ENCODE results near the gene MYO5C. TPM values are rescaled to one million over a fixed set of nuclear protein-coding genes. Genes with fewer than 3 reads are reported as not detected.

MYO5C gene
- total and polyA plus RNA-seq, 4 experiments from 2014 or later: 0.19 to 0.29 (median 0.29) TPM; not detected in 1

GRCh38 chr15:52307847-52308246, 12.2 kb upstream of the MYO5C start:
- Mint-ChIP-seq H3K9me3 (no peaks in the 10 kb centered on the region), H3K27me3 (no peaks in the 10 kb centered on the region), H3K36me3 (peaks cover 26 to 47% of the 10 kb centered on the region in 2 donors), H3K4me3 (no peak overlapping the region), H3K27ac (no peak overlapping the region), H3K4me1 (peaks cover 8 to 17% (median 13%) of the 10 kb centered on the region in 4 donors)
- no peak for DNase-seq
- intact Hi-C loops (cut with micrococcal nuclease): no loop called here
- no peaks in the 10 kb centered on the region for H3K9me3 ChIP-seq (ENCODE audit: control insufficient read depth in 1 of 2, low read length in 2 of 2)
- peaks cover 21% of the 10 kb centered on the region for H3K36me3 ChIP-seq (ENCODE audit: insufficient read depth, low read length)
- no peaks in the 10 kb centered on the region for H3K27me3 ChIP-seq (ENCODE audit: insufficient read depth, low read length)
- H3K4me1 ChIP-seq (ENCODE audit: insufficient read depth, low read length): peaks cover 11% of the 10 kb centered on the region
- H3K27ac ChIP-seq (ENCODE audit: low read depth, low read length): no peak overlapping the region
- CTCF ChIA-PET (ENCODE audit: partially characterized antibody): no interaction called here
- no peak overlapping the region for H3K4me3 ChIP-seq (ENCODE audit: low read length in 2 of 2)
- POLR2A ChIA-PET (ENCODE audit: partially characterized antibody): no interaction called here

- H3K9me3 ChIP-seq (ENCODE audit: control insufficient read depth in 1 of 2, low read length in 2 of 2): no peaks in the 10 kb centered on the region
- H3K27ac ChIP-seq (ENCODE audit: low read depth, low read length): no peak overlapping the region
- peaks cover 12% of the 10 kb centered on the region for H3K36me3 ChIP-seq (ENCODE audit: insufficient read depth, low read length)
- POLR2A ChIA-PET (ENCODE audit: partially characterized antibody): no interaction called here
- Mint-ChIP-seq H3K9me3 (no peaks in the 10 kb centered on the region), H3K4me1 (peaks cover 8 to 17% (median 13%) of the 10 kb centered on the region in 4 donors), H3K27ac (peak overlapping the region in 1 of 7 donors; percentile 1), H3K4me3 (no peak overlapping the region), H3K27me3 (no peaks in the 10 kb centered on the region), H3K36me3 (peaks cover 18 to 40% of the 10 kb centered on the region in 2 donors)
- intact Hi-C loops (cut with micrococcal nuclease): no loop called here
- no peak overlapping the region for H3K4me3 ChIP-seq (ENCODE audit: low read length in 2 of 2)
- CTCF ChIA-PET (ENCODE audit: partially characterized antibody): no interaction called here
- H3K4me1 ChIP-seq (ENCODE audit: insufficient read depth, low read length): peaks cover 11% of the 10 kb centered on the region
- H3K27me3 ChIP-seq (ENCODE audit: insufficient read depth, low read length): no peaks in the 10 kb centered on the region
- DNase-seq: no peak
Observed at GRCh38 chr15:52306270-52306669, 10.7 kb upstream of the MYO5C start.

- Histone ChIP-seq H3K27me3 (ENCODE audit: insufficient read depth, low read length) (no peaks in the 10 kb centered on the region), H3K27ac (ENCODE audit: low read depth, low read length) (no peak overlapping the region), H3K36me3 (ENCODE audit: insufficient read depth, low read length) (peaks cover 3% of the 10 kb centered on the region), H3K4me1 (ENCODE audit: insufficient read depth, low read length) (peaks cover 11% of the 10 kb centered on the region), H3K4me3 (ENCODE audit: low read length in 2 of 2) (no peak overlapping the region), H3K9me3 (ENCODE audit: control insufficient read depth in 1 of 2, low read length in 2 of 2) (no peaks in the 10 kb centered on the region)
- Mint-ChIP-seq H3K4me3 (no peak overlapping the region), H3K36me3 (peaks cover 0 to 24% of the 10 kb centered on the region in 2 donors), H3K4me1 (peaks cover 8 to 17% (median 12%) of the 10 kb centered on the region in 4 donors), H3K27ac (peak overlapping the region in 1 of 7 donors; percentile 5), H3K9me3 (peaks cover 0 to 1% (median 0%) of the 10 kb centered on the region in 8 donors), H3K27me3 (no peaks in the 10 kb centered on the region)
- intact Hi-C loops (cut with micrococcal nuclease): no loop called here
- DNase-seq: no peak
- POLR2A ChIA-PET (ENCODE audit: partially characterized antibody): no interaction called here
- CTCF ChIA-PET (ENCODE audit: partially characterized antibody): interaction anchor here (1.3 to 1.8 kb wide), 3 partner anchors 13 to 432 kb away, joined by 3 to 6 read pairs (median 5); no protein-coding TSS in a partner anchor
Observed at GRCh38 chr15:52303093-52303772, 7.6 kb upstream of the MYO5C start.

- Histone ChIP-seq H3K4me1 (ENCODE audit: insufficient read depth, low read length) (peaks cover 11% of the 10 kb centered on the region), H3K27ac (ENCODE audit: low read depth, low read length) (no peak overlapping the region), H3K27me3 (ENCODE audit: insufficient read depth, low read length) (no peaks in the 10 kb centered on the region), H3K9me3 (ENCODE audit: control insufficient read depth in 1 of 2, low read length in 2 of 2) (no peaks in the 10 kb centered on the region), H3K36me3 (ENCODE audit: insufficient read depth, low read length) (peaks cover 3% of the 10 kb centered on the region), H3K4me3 (ENCODE audit: low read length in 2 of 2) (no peak overlapping the region)
- CTCF ChIA-PET (ENCODE audit: partially characterized antibody): no interaction called here
- Mint-ChIP-seq H3K27ac (peak overlapping the region in 1 of 7 donors; percentile 62), H3K9me3 (peaks cover 0 to 1% (median 0%) of the 10 kb centered on the region in 8 donors), H3K4me1 (peaks cover 8 to 17% (median 12%) of the 10 kb centered on the region in 4 donors), H3K4me3 (no peak overlapping the region), H3K27me3 (peaks cover 0 to 2% of the 10 kb centered on the region in 2 donors), H3K36me3 (peaks cover 0 to 19% of the 10 kb centered on the region in 2 donors)
- no peak for DNase-seq
- intact Hi-C loops (cut with micrococcal nuclease): no loop called here
- POLR2A ChIA-PET (ENCODE audit: partially characterized antibody): no interaction called here
Observed at GRCh38 chr15:52301265-52301847, 5.8 kb upstream of the MYO5C start.

GRCh38 chr15:52294881-52295420, 653 bp downstream of the MYO5C start:
- H3K4me1 ChIP-seq (ENCODE audit: insufficient read depth, low read length): peaks cover 7% of the 10 kb centered on the region
- no peak overlapping the region for H3K27ac ChIP-seq (ENCODE audit: low read depth, low read length)
- no peaks in the 10 kb centered on the region for H3K36me3 ChIP-seq (ENCODE audit: insufficient read depth, low read length)
- H3K27me3 ChIP-seq (ENCODE audit: insufficient read depth, low read length): peaks cover 11% of the 10 kb centered on the region
- intact Hi-C loops (cut with micrococcal nuclease): no loop called here
- CTCF ChIA-PET (ENCODE audit: partially characterized antibody): no interaction called here
- peaks cover 0 to 8% (median under 1%) of the 10 kb centered on the region in 4 donors for H3K4me1 Mint-ChIP-seq
- H3K36me3 Mint-ChIP-seq: no peaks in the 10 kb centered on the region
- no peak for DNase-seq
- no peak overlapping the region for H3K4me3 ChIP-seq (ENCODE audit: low read length in 2 of 2)
- H3K9me3 Mint-ChIP-seq: peaks cover 0 to 2% (median 0%) of the 10 kb centered on the region in 8 donors
- no peak overlapping the region for H3K27ac Mint-ChIP-seq
- peaks cover 18 to 30% of the 10 kb centered on the region in 2 donors for H3K27me3 Mint-ChIP-seq
- H3K9me3 ChIP-seq (ENCODE audit: control insufficient read depth in 1 of 2, low read length in 2 of 2): no peaks in the 10 kb centered on the region
- peak overlapping the region in 6 of 8 donors; percentile 12 to 60 (median 43) for H3K4me3 Mint-ChIP-seq
- POLR2A ChIA-PET (ENCODE audit: partially characterized antibody): no interaction called here

- ChIA-PET CTCF (ENCODE audit: partially characterized antibody) (interaction anchor here (0.6 kb wide), 2 partner anchors 24 to 36 kb away, joined by 3 read pairs; no protein-coding TSS in a partner anchor), POLR2A (ENCODE audit: partially characterized antibody) (no interaction called here)
- Mint-ChIP-seq H3K9me3 (peaks cover 0 to 2% (median 0%) of the 10 kb centered on the region in 8 donors), H3K27me3 (peaks cover 20 to 30% of the 10 kb centered on the region in 2 donors), H3K27ac (no peak overlapping the region), H3K36me3 (no peaks in the 10 kb centered on the region), H3K4me3 (no peak overlapping the region), H3K4me1 (peaks cover 0 to 8% (median under 1%) of the 10 kb centered on the region in 4 donors)
- no peak overlapping the region for H3K4me3 ChIP-seq (ENCODE audit: low read length in 2 of 2)
- H3K36me3 ChIP-seq (ENCODE audit: insufficient read depth, low read length): no peaks in the 10 kb centered on the region
- peaks cover 11% of the 10 kb centered on the region for H3K27me3 ChIP-seq (ENCODE audit: insufficient read depth, low read length)
- no peak for DNase-seq
- intact Hi-C loops (cut with micrococcal nuclease): no loop called here
- H3K27ac ChIP-seq (ENCODE audit: low read depth, low read length): no peak overlapping the region
- H3K9me3 ChIP-seq (ENCODE audit: control insufficient read depth in 1 of 2, low read length in 2 of 2): no peaks in the 10 kb centered on the region
- peaks cover 7% of the 10 kb centered on the region for H3K4me1 ChIP-seq (ENCODE audit: insufficient read depth, low read length)
Observed at GRCh38 chr15:52292780-52293392, 2.7 kb downstream of the MYO5C start.

GRCh38 chr15:52291204-52291603, 4.4 kb downstream of the MYO5C start:
- no peaks in the 10 kb centered on the region for H3K36me3 ChIP-seq (ENCODE audit: insufficient read depth, low read length)
- intact Hi-C loops (cut with micrococcal nuclease): no loop called here
- no peaks in the 10 kb centered on the region for H3K36me3 Mint-ChIP-seq
- CTCF ChIA-PET (ENCODE audit: partially characterized antibody): no interaction called here
- no peaks in the 10 kb centered on the region for H3K9me3 ChIP-seq (ENCODE audit: control insufficient read depth in 1 of 2, low read length in 2 of 2)
- no peak overlapping the region for H3K27ac ChIP-seq (ENCODE audit: low read depth, low read length)
- H3K4me1 ChIP-seq (ENCODE audit: insufficient read depth, low read length): peaks cover 7% of the 10 kb centered on the region
- no peak for DNase-seq
- H3K4me3 ChIP-seq (ENCODE audit: low read length in 2 of 2): no peak overlapping the region
- peaks cover 10% of the 10 kb centered on the region for H3K27me3 ChIP-seq (ENCODE audit: insufficient read depth, low read length)
- peaks cover 0 to 2% (median 0%) of the 10 kb centered on the region in 8 donors for H3K9me3 Mint-ChIP-seq
- no peak overlapping the region for H3K27ac Mint-ChIP-seq
- peaks cover 0 to 8% (median under 1%) of the 10 kb centered on the region in 4 donors for H3K4me1 Mint-ChIP-seq
- peaks cover 18 to 30% of the 10 kb centered on the region in 2 donors for H3K27me3 Mint-ChIP-seq
- H3K4me3 Mint-ChIP-seq: no peak overlapping the region
- POLR2A ChIA-PET (ENCODE audit: partially characterized antibody): no interaction called here
